GM20000 (cell line): ENCODE data around the gene DARS2.
"Not testable (repeated sequence)": the region's sequence is repeated elsewhere in the genome, so short reads cannot be mapped to it uniquely, and the experiment has no call there.

ENCODE experiments used
- DNase-seq: peaks from one replicate; pipeline ENCODE4 v3.0.0; 2012; ENCODE audit warnings: low spot score
- CTCF ChIP-seq: IDR thresholded peaks from 2 replicates; pipeline ENCODE4 v1.5.1; 2012; ENCODE audit warnings: mild to moderate bottlenecking, control low read depth; ENCODE audit errors: extremely low read depth, missing control alignments

Gene DARS2

GRCh38 chr1:173878251-173878650, 53.8 kb downstream of the DARS2 start:
- DNase-seq = no peak
- no peak for TF ChIP-seq CTCF

- DNase-seq = not testable (repeated sequence)
Measured at GRCh38 chr1:173881117-173881516, 56.6 kb downstream of the DARS2 start.

GRCh38 chr1:173884701-173885100, 60.2 kb downstream of the DARS2 start:
- no peak for DNase-seq
- TF ChIP-seq CTCF = no peak

- TF ChIP-seq CTCF = no peak
Measured at GRCh38 chr1:173886746-173887611, 62.5 kb downstream of the DARS2 start.

DNA sequence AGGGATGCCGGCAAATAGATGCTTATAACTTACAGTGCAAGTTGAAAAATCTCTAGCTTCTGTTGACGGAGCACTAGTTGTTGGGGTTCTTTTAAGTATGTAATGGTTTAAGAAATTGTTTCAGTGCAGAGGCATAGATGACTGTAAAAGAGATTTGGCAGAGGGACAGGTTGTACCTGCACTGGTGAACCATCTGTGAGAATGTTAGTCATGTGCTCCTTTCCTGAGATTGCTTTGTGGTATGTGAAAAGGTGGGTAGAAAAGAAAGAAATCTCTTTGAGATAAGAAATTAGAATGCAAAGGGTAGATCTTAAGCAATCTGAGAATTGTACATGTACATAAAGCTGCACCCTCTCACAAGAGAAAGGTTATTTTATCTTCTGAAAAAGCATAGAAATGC, 63.2 kb downstream of the DARS2 start:
- no peak for DNase-seq
- TF ChIP-seq CTCF = no peak

More at GRCh38 chr1:173886746-173887611, 62.5 kb downstream of the DARS2 start:
- DNase-seq = no peak

GRCh38 chr1:173888749-173889148, 64.3 kb downstream of the DARS2 start:
- no peak for TF ChIP-seq CTCF
- DNase-seq = no peak

- no peak for DNase-seq
- TF ChIP-seq CTCF = no peak
Measured at GRCh38 chr1:173889885-173890284, 65.4 kb downstream of the DARS2 start.

GRCh38 chr1:173893611-173894010, 69.1 kb downstream of the DARS2 start:
- TF ChIP-seq CTCF = no peak
- DNase-seq = no peak
